ENCODE measurements around the gene SLC22A23.
A peak's percentile ranks its signal among the peaks of the same experiment; 100 is the strongest.

SLC22A23 gene

GRCh38 chr6:3253597-3253961, 203.3 kb downstream of the SLC22A23 start:
- no peak for DNase-seq (ENCODE audit: extremely low spot score)
- ChIA-PET POLR2A (interaction anchor here (1.0 kb wide), 1 partner anchor 91 kb away, joined by 3 read pairs; no protein-coding TSS in a partner anchor), CTCF (no interaction called here)
- TF ChIP-seq ZNF384 (IDR thresholded peaks at IDR 0.05) (no peak), FOXM1 (IDR thresholded peaks at IDR 0.05; ENCODE audit: borderline replicate concordance) (no peak), BHLHE40 (IDR thresholded peaks at IDR 0.05; ENCODE audit: borderline replicate concordance) (no peak), LEF1 (IDR thresholded peaks at IDR 0.05; ENCODE audit: borderline replicate concordance) (no peak), PKNOX1 (IDR thresholded peaks at IDR 0.05) (no peak), SP1 (IDR thresholded peaks at IDR 0.05) (no peak)

GRCh38 chr6:3252861-3253596, 203.8 kb downstream of the SLC22A23 start:
- ChIA-PET POLR2A (interaction anchor here (1.0 to 7.3 kb wide), 3 partner anchors 25 to 96 kb away, joined by 3 to 53 read pairs (median 8); partner anchors contain the start of genes TUBB2A and TUBB2B), CTCF (interaction anchor here (2.0 to 2.6 kb wide), 2 partner anchors 8 to 13 kb away, joined by 8 to 18 read pairs; no protein-coding TSS in a partner anchor)
- DNase-seq (ENCODE audit: extremely low spot score), result no peak
- no peak for TF ChIP-seq FOXK2 (IDR thresholded peaks at IDR 0.05)
- no peak for TF ChIP-seq SUZ12 (IDR thresholded peaks at IDR 0.05)
- no peak for TF ChIP-seq NFRKB (IDR thresholded peaks at IDR 0.05)
- no peak for TF ChIP-seq L3MBTL2 (conservative IDR thresholded peaks at IDR 0.05)
- no peak for TF ChIP-seq BHLHE40 (IDR thresholded peaks at IDR 0.05; ENCODE audit: borderline replicate concordance)
- no peak for TF ChIP-seq TARDBP (IDR thresholded peaks at IDR 0.05)
- no peak for TF ChIP-seq ARNT (IDR thresholded peaks at IDR 0.05)
- TF ChIP-seq CTBP1 (IDR thresholded peaks at IDR 0.05; ENCODE audit: borderline replicate concordance), result no peak
- no peak for TF ChIP-seq ZNF384 (IDR thresholded peaks at IDR 0.05)
- no peak for TF ChIP-seq ELF4 (IDR thresholded peaks at IDR 0.05)
- no peak for TF ChIP-seq HDGF (IDR thresholded peaks at IDR 0.05; ENCODE audit: borderline replicate concordance)
- no peak for TF ChIP-seq FOXM1 (IDR thresholded peaks at IDR 0.05; ENCODE audit: borderline replicate concordance)
- no peak for TF ChIP-seq FOXA1 (IDR thresholded peaks at IDR 0.05)
- no peak for TF ChIP-seq PKNOX1 (IDR thresholded peaks at IDR 0.05)
- no peak for TF ChIP-seq LEF1 (IDR thresholded peaks at IDR 0.05; ENCODE audit: borderline replicate concordance)
- no peak for TF ChIP-seq SP1 (IDR thresholded peaks at IDR 0.05)

- POLR2A ChIA-PET, result interaction anchor here (0.6 to 7.3 kb wide), 7 partner anchors 12 to 498 kb away, joined by 3 to 53 read pairs (median 8); partner anchors contain the start of genes BPHL, TUBB2A and TUBB2B
- CTCF ChIA-PET, result interaction anchor here (1.0 to 2.6 kb wide), 10 partner anchors 7 to 520 kb away, joined by 3 to 18 read pairs (median 6); partner anchors contain the start of gene TUBB2A
- DNase-seq (ENCODE audit: extremely low spot score), result no peak
- TF ChIP-seq FOXM1 (IDR thresholded peaks at IDR 0.05; ENCODE audit: borderline replicate concordance), result no peak
- TF ChIP-seq CTBP1 (IDR thresholded peaks at IDR 0.05; ENCODE audit: borderline replicate concordance), result no peak
- TF ChIP-seq LEF1 (IDR thresholded peaks at IDR 0.05; ENCODE audit: borderline replicate concordance), result no peak
- no peak for TF ChIP-seq TARDBP (IDR thresholded peaks at IDR 0.05)
These were observed 204.5 kb downstream of the SLC22A23 start for GRCh38 chr6:3252369-3252768.

GRCh38 chr6:3251462-3252314, 205.2 kb downstream of the SLC22A23 start:
- peak; percentile 88 for DNase-seq (ENCODE audit: extremely low spot score)
- POLR2A ChIA-PET, result interaction anchor here (0.6 to 7.3 kb wide), 8 partner anchors 8 to 498 kb away, joined by 3 to 53 read pairs (median 7); partner anchors contain the start of genes BPHL, PSMG4, TUBB2A and TUBB2B
- TF ChIP-seq PKNOX1 (IDR thresholded peaks at IDR 0.05) (peak; percentile 29; the same call in 1 of the 2 replicates), FOXK2 (IDR thresholded peaks at IDR 0.05) (no peak)
- CTCF ChIA-PET, result interaction anchor here (0.6 to 2.6 kb wide), 25 partner anchors 8 to 519 kb away, joined by 3 to 18 read pairs (median 4); partner anchors contain the start of genes RIPK1 and TUBB2A

GRCh38 chr6:3250231-3250675, 206.6 kb downstream of the SLC22A23 start:
- ChIA-PET POLR2A (interaction anchor here (0.7 to 7.3 kb wide), 6 partner anchors 9 to 131 kb away, joined by 3 to 53 read pairs (median 7); partner anchors contain the start of genes BPHL, PSMG4 and TUBB2B), CTCF (interaction anchor here (1.7 to 2.6 kb wide), 5 partner anchors 9 to 18 kb away, joined by 5 to 18 read pairs (median 13); no protein-coding TSS in a partner anchor)
- no peak for DNase-seq (ENCODE audit: extremely low spot score)
- TF ChIP-seq L3MBTL2 (conservative IDR thresholded peaks at IDR 0.05) (no peak), FOXA1 (IDR thresholded peaks at IDR 0.05) (no peak), ZNF384 (IDR thresholded peaks at IDR 0.05) (no peak), FOXK2 (IDR thresholded peaks at IDR 0.05) (no peak), NFRKB (IDR thresholded peaks at IDR 0.05) (no peak), PKNOX1 (IDR thresholded peaks at IDR 0.05) (no peak), BHLHE40 (IDR thresholded peaks at IDR 0.05; ENCODE audit: borderline replicate concordance) (no peak), SP1 (IDR thresholded peaks at IDR 0.05) (no peak), HDGF (IDR thresholded peaks at IDR 0.05; ENCODE audit: borderline replicate concordance) (no peak)

All from HEK293T (cell line).